Activated B cell treated with CpG ODN at 0.5 μM for 24 hours (primary cell): Measurements from ENCODE around the gene TMEM123. TPM values are rescaled to one million over a fixed set of nuclear protein-coding genes. Genes with fewer than 3 reads are reported as not detected.

ENCODE experiments used
- ATAC-seq: fragments of 200-7000 bp; cut with Tn5 transposase; one replicate; pipeline ENCODE4 v1.10.0; 2021; ENCODE audit warnings: low read depth, mild to moderate bottlenecking, moderate library complexity
- CTCF ChIA-PET: fragments of 350-600 bp; sonication (Branson Sonifier 250); formaldehyde crosslinking; loops from one replicate; lab custom pipeline; 2021; ENCODE audit warnings: antibody characterized with exemption; lab: Charles Lee
- POLR2A ChIA-PET: fragments of 350-600 bp; sonication (Branson Sonifier 250); formaldehyde crosslinking; loops from one replicate; lab custom pipeline; 2021; ENCODE audit warnings: antibody characterized with exemption; lab: Charles Lee
- DNase-seq: peaks from one replicate; pipeline ENCODE4 v3.0.0; 2022
- H3K27ac Mint-ChIP-seq: one replicate; pipeline ENCODE4 v1.8.0; 2020; ENCODE audit warnings: mixed read lengths
- H3K27me3 Mint-ChIP-seq: one replicate; pipeline ENCODE4 v1.8.0; 2021; ENCODE audit warnings: mixed read lengths
- H3K36me3 Mint-ChIP-seq: one replicate; pipeline ENCODE4 v1.8.0; 2021; ENCODE audit warnings: low read depth, mixed read lengths
- H3K4me1 Mint-ChIP-seq: one replicate; pipeline ENCODE4 v1.8.0; 2021; ENCODE audit warnings: mixed read lengths
- H3K4me3 Mint-ChIP-seq: one replicate; pipeline ENCODE4 v1.8.0; 2020; ENCODE audit warnings: mild to moderate bottlenecking, mixed read lengths
- H3K9me3 Mint-ChIP-seq: one replicate; pipeline ENCODE4 v1.8.0; 2020; ENCODE audit warnings: mixed read lengths
- CTCF ChIP-seq: fragments of 200-600 bp; IDR thresholded peaks from one replicate; pipeline ENCODE4 v1.8.0; 2022; ENCODE audit warnings: antibody characterized with exemption, mild to moderate bottlenecking
- intact Hi-C: fragments of 100-400 bp; cut with micrococcal nuclease; formaldehyde crosslinking; loops from one replicate; pipeline ENCODE4 v1.15.1; 2024
- total RNA-seq: library from RNA; stranded (reverse); gene quantifications from 2 replicates; pipeline ENCODE4 v1.2.3, GENCODE V29; 2022

TMEM123 gene
- total RNA-seq, 1 donor from 2014 or later, result 191 TPM

- CTCF ChIA-PET, result interaction anchor here (0.9 to 1.5 kb wide), 4 partner anchors 29 to 217 kb away, joined by 3 to 5 read pairs (median 4); no protein-coding TSS in a partner anchor
- Mint-ChIP-seq H3K36me3 (peaks cover 67% of the 10 kb centered on the region), H3K4me1 (peaks cover 7% of the 10 kb centered on the region), H3K4me3 (no peak overlapping the region), H3K9me3 (no peaks in the 10 kb centered on the region), H3K27me3 (no peaks in the 10 kb centered on the region), H3K27ac (peak overlapping the region; percentile 12)
- intact Hi-C loops, result no loop called here
- POLR2A ChIA-PET, result no interaction called here
- DNase-seq, result no peak
- TF ChIP-seq CTCF, result no peak
- no peak for ATAC-seq
Observed at GRCh38 chr11:102395720-102396393, 56.7 kb downstream of the TMEM123 start.

GRCh38 chr11:102393272-102393730, 59.3 kb downstream of the TMEM123 start:
- no peak for DNase-seq
- intact Hi-C loops, result loop anchor here (5.0 kb wide), 1 partner anchor 106 kb away; no protein-coding TSS in a partner anchor
- Mint-ChIP-seq H3K4me3 (no peak overlapping the region), H3K27ac (no peak overlapping the region), H3K36me3 (peaks cover 66% of the 10 kb centered on the region), H3K27me3 (no peaks in the 10 kb centered on the region), H3K9me3 (no peaks in the 10 kb centered on the region), H3K4me1 (peaks cover 19% of the 10 kb centered on the region)
- POLR2A ChIA-PET, result interaction anchor here (1.2 kb wide), 1 partner anchor 59 kb away, joined by 4 read pairs; no protein-coding TSS in a partner anchor
- CTCF ChIA-PET, result interaction anchor here (0.8 to 4.9 kb wide), 9 partner anchors 8 to 273 kb away, joined by 3 to 86 read pairs (median 6); no protein-coding TSS in a partner anchor
- ATAC-seq, result no peak
- no peak for TF ChIP-seq CTCF

GRCh38 chr11:102391549-102392237, 60.9 kb downstream of the TMEM123 start:
- ChIA-PET POLR2A (interaction anchor here (1.6 kb wide), 1 partner anchor 60 kb away, joined by 9 read pairs; no protein-coding TSS in a partner anchor), CTCF (interaction anchor here (0.6 to 4.9 kb wide), 16 partner anchors 9 to 274 kb away, joined by 3 to 86 read pairs (median 6); no protein-coding TSS in a partner anchor)
- no peaks in the 10 kb centered on the region for H3K27me3 Mint-ChIP-seq
- DNase-seq (no peak), ATAC-seq (no peak)
- no peaks in the 10 kb centered on the region for H3K9me3 Mint-ChIP-seq
- peaks cover 68% of the 10 kb centered on the region for H3K36me3 Mint-ChIP-seq
- no peak overlapping the region for H3K27ac Mint-ChIP-seq
- H3K4me3 Mint-ChIP-seq, result no peak overlapping the region
- intact Hi-C loops, result loop anchor here (2.0 to 5.0 kb wide), 2 partner anchors 59 to 104 kb away; no protein-coding TSS in a partner anchor
- no peak for TF ChIP-seq CTCF
- H3K4me1 Mint-ChIP-seq, result peaks cover 15% of the 10 kb centered on the region

GRCh38 chr11:102390667-102391465, 61.7 kb downstream of the TMEM123 start:
- ChIA-PET POLR2A (interaction anchor here (1.0 to 1.6 kb wide), 2 partner anchors 61 to 222 kb away, joined by 4 to 9 read pairs; no protein-coding TSS in a partner anchor), CTCF (interaction anchor here (0.6 to 4.9 kb wide), 35 partner anchors 10 to 275 kb away, joined by 3 to 86 read pairs (median 5); partner anchors contain the start of gene TMEM123)
- no peak overlapping the region for H3K4me3 Mint-ChIP-seq
- intact Hi-C loops, result loop anchor here (1.0 to 5.0 kb wide), 7 partner anchors 24 to 275 kb away; no protein-coding TSS in a partner anchor
- H3K27ac Mint-ChIP-seq, result no peak overlapping the region
- TF ChIP-seq CTCF, result peak; percentile 85
- peaks cover 13% of the 10 kb centered on the region for H3K4me1 Mint-ChIP-seq
- ATAC-seq, result peak; percentile 95
- H3K27me3 Mint-ChIP-seq, result no peaks in the 10 kb centered on the region
- no peaks in the 10 kb centered on the region for H3K9me3 Mint-ChIP-seq
- H3K36me3 Mint-ChIP-seq, result peaks cover 68% of the 10 kb centered on the region
- peak; percentile 37 for DNase-seq
